Ramos (cell line): Measurements from ENCODE around the gene SLC7A9.
"Not testable (repeated sequence)": the region's sequence is repeated elsewhere in the genome, so short reads cannot be mapped to it uniquely, and the experiment has no call there.

ENCODE experiments used
- in situ Hi-C: fragments of 300-500 bp; cut with MboI; formaldehyde crosslinking; loops from one replicate; pipeline ENCODE4 v1.14.3; 2022; ENCODE audit warnings: low sequenced_read_pairs; ENCODE audit not compliant: unreplicated experiment

The SLC7A9 gene

GRCh38 chr19:32810452-32810851, 59.1 kb downstream of the SLC7A9 start:
- in situ Hi-C loops: no loop called here

DNA sequence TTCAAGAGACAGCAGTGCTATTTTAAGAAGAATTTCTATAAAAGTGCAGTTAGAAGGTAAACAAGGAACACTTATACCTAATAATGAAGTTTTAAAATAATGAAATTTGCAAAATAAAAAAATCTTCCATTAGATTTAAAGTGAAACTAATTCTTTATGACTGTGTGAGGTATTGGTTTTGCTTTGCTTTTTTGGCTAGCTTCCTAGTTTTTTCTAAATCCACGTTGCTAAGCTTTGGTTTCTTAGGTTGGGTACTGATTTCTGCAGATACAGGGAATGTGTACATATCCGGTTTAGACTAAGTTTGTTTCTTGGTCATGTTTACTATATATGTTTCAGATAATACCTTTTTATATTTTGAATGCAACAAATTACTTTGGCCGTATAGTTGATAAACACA, 59.8 kb downstream of the SLC7A9 start:
- in situ Hi-C loops: no loop called here

GRCh38 chr19:32809254-32809653, 60.3 kb downstream of the SLC7A9 start:
- in situ Hi-C loops: no loop called here

DNA sequence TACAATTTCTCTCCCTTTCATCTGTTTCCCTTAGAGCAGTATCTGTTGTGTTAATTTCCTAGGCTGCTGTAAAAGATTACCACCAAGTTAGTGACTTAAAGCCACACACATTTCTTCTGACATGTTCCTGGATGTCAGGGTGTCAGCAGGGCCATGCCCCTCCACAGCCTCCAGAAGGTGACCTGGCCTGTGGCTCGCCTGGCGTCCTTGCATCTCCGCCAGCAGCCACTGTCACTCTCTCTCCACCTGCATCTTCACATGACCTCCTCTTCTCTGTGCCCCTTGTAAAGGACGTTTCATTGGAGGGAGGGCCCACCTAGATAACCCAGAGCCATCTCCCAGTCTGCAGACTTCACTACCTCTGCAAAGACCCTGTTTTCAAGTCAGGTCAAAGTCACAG, 61.3 kb downstream of the SLC7A9 start:
- in situ Hi-C loops: no loop called here

GRCh38 chr19:32802840-32803239, 66.7 kb downstream of the SLC7A9 start:
- in situ Hi-C loops: no loop called here

DNA sequence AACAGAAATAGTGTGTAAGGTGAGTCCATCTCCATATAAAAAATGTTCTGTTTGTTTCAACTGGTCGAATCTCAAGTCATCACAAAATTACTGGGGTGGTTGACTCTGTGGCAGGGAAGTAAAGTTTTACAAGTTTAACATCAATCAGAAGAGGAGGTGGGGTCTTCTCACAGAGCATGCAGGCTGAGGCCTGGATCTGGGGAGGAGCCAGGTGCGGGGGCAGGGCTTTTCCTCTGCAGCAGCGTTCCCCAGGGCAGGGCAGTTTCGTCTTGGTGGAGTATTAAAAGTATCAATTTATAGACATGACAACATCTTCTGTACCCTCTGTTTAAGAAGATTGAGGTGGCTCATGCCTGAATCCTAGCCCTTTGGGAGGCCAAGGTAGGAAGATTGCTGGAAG, 68.8 kb downstream of the SLC7A9 start:
- in situ Hi-C loops: no loop called here

DNA sequence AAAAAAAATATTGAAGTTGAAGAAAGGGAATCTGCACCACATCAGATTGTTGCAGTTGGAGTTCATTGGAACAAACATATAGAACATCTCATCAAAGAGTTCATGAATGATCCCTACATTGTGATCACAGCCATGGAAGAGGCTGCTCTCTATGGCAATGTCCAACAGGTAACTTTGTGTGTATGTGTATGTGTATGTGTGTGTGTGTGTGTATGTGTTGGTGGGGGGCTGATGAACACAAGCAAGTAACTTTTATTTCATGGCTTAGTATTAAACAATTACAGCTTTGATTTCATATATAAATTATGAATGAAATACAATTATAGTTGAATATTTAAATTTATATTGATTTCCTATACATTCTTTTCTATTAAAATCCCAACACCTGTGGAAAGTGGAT, 69.4 kb downstream of the SLC7A9 start:
- in situ Hi-C loops: no loop called here

DNA sequence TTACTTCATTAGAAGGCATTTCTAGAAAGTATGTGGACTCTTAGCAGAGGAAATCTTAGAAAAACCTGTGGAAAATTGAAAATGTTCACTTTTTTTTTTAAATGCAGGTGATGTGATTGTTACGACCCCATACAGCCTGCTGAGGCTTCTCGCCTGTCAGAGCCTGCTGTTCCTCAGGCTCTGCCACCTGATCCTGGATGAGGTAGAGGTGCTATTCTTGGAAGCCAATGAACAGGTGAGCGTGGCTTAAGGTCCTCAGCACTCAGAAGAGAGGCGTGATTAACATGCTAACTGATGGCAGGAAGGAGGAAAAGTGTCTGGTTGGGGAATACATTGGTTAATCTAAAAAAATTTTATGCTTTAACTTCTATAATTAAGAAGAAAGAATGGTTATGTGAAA, 71.4 kb downstream of the SLC7A9 start:
- in situ Hi-C loops: no loop called here

- in situ Hi-C loops: no loop called here
Measured at GRCh38 chr19:32789429-32789828, 80.1 kb downstream of the SLC7A9 start.

DNA sequence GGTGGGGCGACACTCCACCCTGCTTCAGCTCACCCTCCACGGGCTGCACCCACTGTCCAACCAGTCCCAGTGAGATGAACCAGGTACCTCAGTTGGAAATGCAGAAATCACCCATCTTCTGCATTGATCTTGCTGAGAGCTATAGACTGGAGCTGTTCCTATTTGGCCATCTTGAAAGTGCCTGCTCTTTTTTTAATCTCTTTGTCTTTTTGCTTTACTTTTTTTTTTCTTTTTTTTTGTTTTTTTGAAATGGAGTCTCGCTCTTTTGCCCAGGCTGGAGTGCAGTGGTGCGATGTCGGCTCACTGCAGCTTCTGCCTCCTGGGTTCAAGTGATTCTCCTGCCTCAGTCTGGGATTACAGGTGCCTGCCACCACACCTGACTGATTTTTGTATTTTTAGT, 81.7 kb downstream of the SLC7A9 start:
- in situ Hi-C loops: not testable (repeated sequence)

DNA sequence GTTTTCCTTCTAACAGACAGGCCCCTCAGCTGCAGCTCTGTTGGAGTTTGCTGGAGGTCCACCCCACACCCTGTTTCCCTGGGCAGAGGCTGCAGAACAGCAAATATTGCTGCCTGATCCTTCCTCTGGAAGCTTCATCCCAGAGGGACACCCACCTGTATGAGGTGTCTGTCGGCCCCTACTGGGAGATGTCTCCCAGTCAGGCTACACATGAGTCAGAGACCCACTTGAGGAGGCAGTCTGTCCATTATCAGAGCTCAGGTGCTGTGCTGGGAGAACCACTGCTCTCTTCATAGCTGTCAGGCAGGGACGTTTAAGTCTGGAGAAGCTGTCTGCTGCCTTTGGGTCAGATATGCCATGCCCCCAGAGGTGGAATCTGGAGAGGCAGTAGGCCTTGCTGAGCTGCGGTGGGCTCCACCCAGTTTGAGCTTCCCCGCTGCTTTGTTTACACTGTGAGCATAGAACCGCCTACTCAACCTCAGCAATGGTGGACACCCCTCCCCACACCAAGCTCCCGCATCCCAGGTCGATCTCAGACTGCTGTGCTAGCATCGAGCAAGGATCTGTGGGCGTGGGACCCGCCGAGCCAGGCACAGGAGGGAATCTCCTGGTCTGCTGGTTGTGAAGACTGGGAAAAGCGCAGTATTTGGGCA, 82.3 kb downstream of the SLC7A9 start:
- in situ Hi-C loops: not testable (repeated sequence)

DNA sequence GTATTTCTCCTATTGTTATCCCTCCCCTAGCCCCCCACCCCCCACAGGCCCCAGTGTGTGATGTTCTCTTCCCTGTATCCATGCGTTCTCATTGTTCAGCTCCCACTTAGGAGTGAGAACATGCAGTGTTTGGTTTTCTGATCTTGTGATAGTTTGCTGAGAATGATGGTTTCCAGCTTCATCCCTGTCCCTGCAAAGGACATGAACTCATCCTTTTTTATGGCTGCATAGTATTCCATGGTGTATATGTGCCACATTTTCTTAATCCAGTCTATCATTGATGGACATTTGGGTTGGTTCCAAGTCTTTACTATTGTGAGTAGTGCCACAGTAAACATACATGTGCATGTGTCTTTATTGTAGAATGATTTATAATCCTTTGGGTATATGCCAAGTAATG, 87.5 kb downstream of the SLC7A9 start:
- in situ Hi-C loops: not testable (repeated sequence)

GRCh38 chr19:32781280-32781679, 88.3 kb downstream of the SLC7A9 start:
- in situ Hi-C loops: no loop called here
